Keratinocyte (primary cell): ENCODE results near the gene CLOCK. TPM values are rescaled to one million over a fixed set of nuclear protein-coding genes. Genes with fewer than 3 reads are reported as not detected.
A peak's percentile ranks its signal among the peaks of the same experiment; 100 is the strongest.

Experiments used
- DNase-seq: peaks from one replicate; pipeline ENCODE4 v3.0.0-alpha.2; 2011; ENCODE audit warnings: low read depth, missing footprints, low spot score
- FAIRE-seq: peaks from 2 replicates; lab custom pipeline; 2011; peaks lifted over from hg19 to GRCh38; lab: Jason Lieb, UNC
- H2AFZ ChIP-seq: 2 replicates; pipeline ENCODE4 v1.6.0; 2012; ENCODE audit warnings: low read length, control low read depth, inconsistent platforms; ENCODE audit not compliant: control insufficient read depth
- H3K27ac ChIP-seq: 2 replicates; pipeline ENCODE4 v1.5.1; 2011; ENCODE audit warnings: low read length; ENCODE audit not compliant: control insufficient read depth, insufficient read depth
- H3K27me3 ChIP-seq: 3 replicates; pipeline ENCODE4 v1.6.0; 2011; ENCODE audit warnings: low read length; ENCODE audit not compliant: control insufficient read depth, insufficient read depth; ENCODE audit errors: extremely low read depth
- H3K36me3 ChIP-seq, 2 experiments: 2 replicates in 1 of 2; 3 replicates in 1 of 2; pipeline ENCODE4 v1.5.1; 2011; ENCODE audit warnings: low read length in 2 of 2, mild to moderate bottlenecking in 1 of 2; ENCODE audit not compliant: control insufficient read depth in 2 of 2, insufficient read depth in 2 of 2; ENCODE audit errors: extremely low read depth in 1 of 2
- H3K4me1 ChIP-seq: 3 replicates; pipeline ENCODE4 v1.5.1; 2011; ENCODE audit warnings: low read length; ENCODE audit not compliant: control insufficient read depth, insufficient read depth; ENCODE audit errors: extremely low read depth
- H3K4me2 ChIP-seq: 3 replicates; pipeline ENCODE4 v1.6.0; 2011; ENCODE audit warnings: low read depth, low read length; ENCODE audit not compliant: control insufficient read depth, insufficient read depth; ENCODE audit errors: extremely low read depth
- H3K4me3 ChIP-seq, 3 experiments: fragments of 200-600 bp in 1 of 3; sonication (generic) in 1 of 3; 2 replicates in 2 of 3; 3 replicates in 1 of 3; pipeline ENCODE4 v1.5.1; 2011 to 2016; ENCODE audit warnings: low read length in 3 of 3, mild to moderate bottlenecking in 3 of 3, control low read depth in 2 of 3, inconsistent platforms in 1 of 3, low read depth in 1 of 3, mixed read lengths in 1 of 3, mixed run types in 1 of 3, moderate library complexity in 1 of 3; ENCODE audit not compliant: control insufficient read depth in 2 of 3, insufficient read depth in 2 of 3; ENCODE audit errors: extremely low read depth in 1 of 3
- H3K79me2 ChIP-seq: 2 replicates; pipeline ENCODE4 v1.6.0; 2012; ENCODE audit warnings: low read length; ENCODE audit not compliant: control insufficient read depth, insufficient read depth
- H3K9ac ChIP-seq: 3 replicates; pipeline ENCODE4 v1.6.0; 2011; ENCODE audit warnings: low read length; ENCODE audit not compliant: control insufficient read depth, insufficient read depth; ENCODE audit errors: extremely low read depth
- H3K9me1 ChIP-seq: 3 replicates; pipeline ENCODE4 v1.6.0; 2011; ENCODE audit warnings: low read length; ENCODE audit not compliant: control insufficient read depth, insufficient read depth; ENCODE audit errors: extremely low read depth
- H3K9me3 ChIP-seq: 2 replicates; pipeline ENCODE4 v1.5.1; 2012; ENCODE audit warnings: low read depth, low read length; ENCODE audit not compliant: control insufficient read depth
- H4K20me1 ChIP-seq: 3 replicates; pipeline ENCODE4 v1.6.0; 2011; ENCODE audit warnings: low read length; ENCODE audit not compliant: control insufficient read depth, insufficient read depth; ENCODE audit errors: extremely low read depth
- CTCF ChIP-seq, 3 experiments: IDR thresholded peaks in 1 of 3; conservative IDR thresholded peaks in 1 of 3; optimal IDR thresholded peaks in 1 of 3; 2 replicates in 2 of 3; 3 replicates in 1 of 3; pipeline versions ENCODE3 to v1.5.1; 2011; ENCODE audit warnings: low read length in 3 of 3, mild to moderate bottlenecking in 3 of 3, moderate library complexity in 2 of 3, control low read depth in 1 of 3, inconsistent platforms in 1 of 3; ENCODE audit not compliant: insufficient read depth in 2 of 3; ENCODE audit errors: extremely low read depth in 1 of 3
- EZH2 ChIP-seq: IDR thresholded peaks from one replicate; pipeline ENCODE4 v1.6.1; 2012; ENCODE audit warnings: inconsistent platforms, mild to moderate bottlenecking, low read length, moderate library complexity
- dilution Hi-C: fragments of 300-500 bp; cut with MboI; formaldehyde crosslinking; loops from one replicate; pipeline ENCODE4 v1.7.0; 2020; ENCODE audit warnings: low sequenced_read_pairs; ENCODE audit not compliant: extremely low pct_ligation_motif_present
- polyA plus RNA-seq, 5 experiments: library from polyadenylated mRNA; depleted of rRNA in 3 of 5; stranded (reverse) in 3 of 5; stranded (forward) in 1 of 5; unstranded in 1 of 5; fragments of >200 nt; gene quantifications; 1 replicate in 1 of 5; 2 replicates in 3 of 5; 3 replicates in 1 of 5; pipeline versions ENCODE4 v1.2.1 to v1.2.3, GENCODE V29; 2011 to 2012; ENCODE audit warnings: missing spikeins in 2 of 5, low read depth in 1 of 5, low replicate concordance in 1 of 5

CLOCK gene
- polyA plus RNA-seq, 1 donor (not counting 4 experiments of a cell fraction or from before 2014, with no cell fraction given) = 27.1 TPM

DNA sequence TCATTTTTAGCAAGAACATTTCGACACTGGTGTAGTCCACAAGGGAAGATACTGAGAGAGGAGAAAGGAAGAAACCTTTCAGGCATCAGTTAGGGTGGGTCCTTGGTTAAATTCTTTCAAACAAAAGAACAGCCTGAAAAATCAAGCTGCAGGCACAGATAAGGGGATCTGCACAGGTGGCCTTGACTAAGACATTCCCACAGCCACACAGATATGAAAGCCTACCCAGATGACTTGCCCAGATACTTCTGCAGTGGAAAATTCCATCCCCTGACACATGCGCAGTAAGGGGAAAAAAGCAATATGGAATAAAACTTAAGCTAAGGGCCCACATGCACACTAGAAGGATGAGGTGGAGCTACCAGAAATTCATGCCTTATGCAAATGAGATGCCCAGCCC, 159.9 kb downstream of the CLOCK start:
- no peak for FAIRE-seq
- Histone ChIP-seq H3K4me1 (no peaks in the 10 kb centered on the region), H3K9me1 (no peaks in the 10 kb centered on the region), H3K79me2 (no peaks in the 10 kb centered on the region), H3K9ac (no peak overlapping the region), H2AFZ (no peak overlapping the region), H3K9me3 (no peaks in the 10 kb centered on the region), H3K36me3 (no peaks in the 10 kb centered on the region), H3K4me3 (no peak overlapping the region), H3K4me2 (no peak overlapping the region), H3K27me3 (no peaks in the 10 kb centered on the region), H4K20me1 (no peaks in the 10 kb centered on the region), H3K27ac (no peak overlapping the region)
- dilution Hi-C loops = no loop called here
- no peak for DNase-seq
- TF ChIP-seq CTCF (optimal IDR thresholded peaks at IDR 0.05 in 1 of 3, IDR thresholded peaks at IDR 0.05 in 1 of 3, conservative IDR thresholded peaks at IDR 0.05 in 1 of 3; ENCODE audit: extremely low read depth in 1 of 3, insufficient read depth in 2 of 3, low read length in 3 of 3) (no peak), EZH2 (no peak)

DNA sequence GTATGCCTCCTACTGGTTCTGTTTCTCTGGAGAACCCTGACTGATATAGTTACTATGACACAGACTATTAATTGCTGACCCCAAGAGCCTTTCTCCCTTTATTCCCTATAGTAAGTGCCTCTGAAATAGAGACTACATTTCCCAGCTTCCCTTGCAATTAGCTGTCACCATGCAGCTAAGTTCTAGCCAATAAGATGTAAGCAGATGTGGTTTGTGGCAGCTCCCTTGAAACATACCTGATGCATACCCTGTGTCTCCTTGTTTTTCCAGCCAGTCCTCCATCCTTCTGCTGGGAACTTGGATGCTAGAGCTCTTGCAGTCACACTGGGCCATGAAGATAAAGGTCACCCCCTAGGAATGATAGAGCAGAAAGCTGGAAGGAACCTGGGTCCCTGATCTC, 160.6 kb downstream of the CLOCK start:
- TF ChIP-seq CTCF (optimal IDR thresholded peaks at IDR 0.05 in 1 of 3, IDR thresholded peaks at IDR 0.05 in 1 of 3, conservative IDR thresholded peaks at IDR 0.05 in 1 of 3; ENCODE audit: extremely low read depth in 1 of 3, insufficient read depth in 2 of 3, low read length in 3 of 3) (no peak), EZH2 (no peak)
- DNase-seq = no peak
- Histone ChIP-seq H3K36me3 (no peaks in the 10 kb centered on the region), H3K79me2 (no peaks in the 10 kb centered on the region), H3K27me3 (no peaks in the 10 kb centered on the region), H3K4me1 (no peaks in the 10 kb centered on the region), H3K4me3 (no peak overlapping the region), H3K9me1 (no peaks in the 10 kb centered on the region), H3K27ac (no peak overlapping the region), H3K9me3 (no peaks in the 10 kb centered on the region), H2AFZ (no peak overlapping the region), H3K4me2 (no peak overlapping the region), H3K9ac (no peak overlapping the region), H4K20me1 (no peaks in the 10 kb centered on the region)
- peak; percentile 64 for FAIRE-seq
- dilution Hi-C loops = no loop called here
